Caco-2 (cell line): Measurements from ENCODE around the gene DPH3. TPM values are rescaled to one million over a fixed set of nuclear protein-coding genes. Genes with fewer than 3 reads are reported as not detected.

Experiments
- BruUV-seq: library from RNA; stranded (reverse); fragments of 400-500 nt; replicated peaks from 2 replicates; lab custom pipeline; 2021; lab: Mats Ljungman, UMichigan
- CTCF ChIA-PET: fragments of 300-600 bp; sonication (Branson Sonifier 250); formaldehyde crosslinking; loops from one replicate; lab custom pipeline; 2022; ENCODE audit warnings: antibody characterized with exemption; lab: Charles Lee
- POLR2A ChIA-PET: fragments of 300-600 bp; sonication (Branson Sonifier 250); formaldehyde crosslinking; loops from one replicate; lab custom pipeline; 2022; ENCODE audit warnings: antibody characterized with exemption; lab: Charles Lee
- DNase-seq, 2 experiments: peaks; one replicate each; pipeline versions ENCODE4 v3.0.0 to v3.0.0-alpha.2; 2020 to 2022
- H3K27me3 ChIP-seq: replicated peaks from 2 replicates; pipeline ENCODE4 v1.6.0; 2011; ENCODE audit warnings: low read length; ENCODE audit not compliant: control insufficient read depth, insufficient read depth
- H3K36me3 ChIP-seq: 2 replicates; pipeline ENCODE4 v1.5.1; 2011; ENCODE audit warnings: low read length; ENCODE audit not compliant: control insufficient read depth, insufficient read depth
- H3K4me1 ChIP-seq: fragments of 250-450 bp; sonication (Bioruptor Pico); 2 replicates; pipeline ENCODE4 v1.5.1; 2020; ENCODE audit warnings: mild to moderate bottlenecking
- H3K4me3 ChIP-seq: 2 replicates; pipeline ENCODE4 v1.5.1; 2011; ENCODE audit warnings: low read depth, mild to moderate bottlenecking, control low read depth, low read length
- H3K9me3 ChIP-seq: fragments of 250-450 bp; sonication (Bioruptor Pico); 2 replicates; pipeline ENCODE4 v1.5.1; 2020; ENCODE audit warnings: mild to moderate bottlenecking, moderate library complexity
- H3K27ac Mint-ChIP-seq: one replicate; pipeline ENCODE4 v1.8.0; 2022; ENCODE audit warnings: mixed read lengths; ENCODE audit not compliant: unreplicated experiment
- H3K27me3 Mint-ChIP-seq: one replicate; pipeline ENCODE4 v1.8.0; 2022; ENCODE audit warnings: mixed read lengths; ENCODE audit not compliant: insufficient read depth, unreplicated experiment
- H3K36me3 Mint-ChIP-seq: one replicate; pipeline ENCODE4 v1.8.0; 2022; ENCODE audit warnings: mild to moderate bottlenecking, mixed read lengths; ENCODE audit not compliant: insufficient read depth, unreplicated experiment
- H3K4me1 Mint-ChIP-seq: one replicate; pipeline ENCODE4 v1.8.0; 2022; ENCODE audit warnings: low read depth, mixed read lengths; ENCODE audit not compliant: unreplicated experiment
- H3K4me3 Mint-ChIP-seq: one replicate; pipeline ENCODE4 v1.8.0; 2022; ENCODE audit warnings: mild to moderate bottlenecking, moderate library complexity, mixed read lengths; ENCODE audit not compliant: unreplicated experiment
- H3K9me3 Mint-ChIP-seq: one replicate; pipeline ENCODE4 v1.8.0; 2022; ENCODE audit warnings: mixed read lengths; ENCODE audit not compliant: unreplicated experiment
- CTCF ChIP-seq, 2 experiments: fragments of 200-600 bp in 1 of 2; IDR thresholded peaks; 1 replicate in 1 of 2; 2 replicates in 1 of 2; pipeline versions ENCODE4 v1.5.1 to v1.8.0; 2011 to 2022; ENCODE audit warnings: antibody characterized with exemption in 1 of 2, control low read depth in 1 of 2, inconsistent platforms in 1 of 2, low read depth in 1 of 2, low read length in 1 of 2, mild to moderate bottlenecking in 1 of 2, moderate library complexity in 1 of 2; ENCODE audit not compliant: insufficient read depth in 1 of 2, severe bottlenecking in 1 of 2, unreplicated experiment in 1 of 2
- intact Hi-C: fragments of 100-400 bp; cut with micrococcal nuclease; formaldehyde crosslinking; loops from one replicate; pipeline ENCODE4 v1.10.0; 2022; ENCODE audit not compliant: unreplicated experiment
- total RNA-seq: library from RNA; stranded (reverse); gene quantifications from 2 replicates; pipeline ENCODE4 v1.2.3, GENCODE V29; 2022

DPH3 gene
- total RNA-seq, 1 experiment from 2014 or later, result 30.0 TPM

GRCh38 chr3:16280671-16281070, 15.9 kb upstream of the DPH3 start:
- Histone ChIP-seq H3K9me3 (no peaks in the 10 kb centered on the region), H3K27me3 (no peaks in the 10 kb centered on the region), H3K4me1 (no peaks in the 10 kb centered on the region), H3K36me3 (no peaks in the 10 kb centered on the region), H3K4me3 (no peak overlapping the region)
- intact Hi-C loops, result no loop called here
- no peak for TF ChIP-seq CTCF (IDR thresholded peaks at IDR 0.05; ENCODE audit: insufficient read depth in 1 of 2, low read depth in 1 of 2, low read length in 1 of 2, severe bottlenecking in 1 of 2, unreplicated experiment in 1 of 2)
- no peaks in the 10 kb centered on the region for H3K27me3 Mint-ChIP-seq
- H3K4me3 Mint-ChIP-seq, result no peak overlapping the region
- no peak overlapping the region for H3K27ac Mint-ChIP-seq
- POLR2A ChIA-PET, result no interaction called here
- no peaks in the 10 kb centered on the region for H3K4me1 Mint-ChIP-seq
- peaks cover 24% of the 10 kb centered on the region for H3K36me3 Mint-ChIP-seq
- CTCF ChIA-PET, result no interaction called here
- no TSS peak for BruUV-seq
- no peak for DNase-seq
- H3K9me3 Mint-ChIP-seq, result no peaks in the 10 kb centered on the region

GRCh38 chr3:16279010-16279801, 14.5 kb upstream of the DPH3 start:
- BruUV-seq, result no TSS peak
- Histone ChIP-seq H3K9me3 (no peaks in the 10 kb centered on the region), H3K36me3 (no peaks in the 10 kb centered on the region), H3K4me3 (no peak overlapping the region), H3K4me1 (no peaks in the 10 kb centered on the region), H3K27me3 (no peaks in the 10 kb centered on the region)
- Mint-ChIP-seq H3K27ac (no peak overlapping the region), H3K36me3 (peaks cover 15% of the 10 kb centered on the region), H3K9me3 (no peaks in the 10 kb centered on the region), H3K27me3 (no peaks in the 10 kb centered on the region), H3K4me3 (no peak overlapping the region), H3K4me1 (no peaks in the 10 kb centered on the region)
- intact Hi-C loops, result no loop called here
- POLR2A ChIA-PET, result no interaction called here
- CTCF ChIA-PET, result no interaction called here
- no peak for TF ChIP-seq CTCF (IDR thresholded peaks at IDR 0.05; ENCODE audit: insufficient read depth in 1 of 2, low read depth in 1 of 2, low read length in 1 of 2, severe bottlenecking in 1 of 2, unreplicated experiment in 1 of 2)
- no peak for DNase-seq

GRCh38 chr3:16277471-16277870, 12.7 kb upstream of the DPH3 start:
- Histone ChIP-seq H3K36me3 (no peaks in the 10 kb centered on the region), H3K4me1 (no peaks in the 10 kb centered on the region), H3K4me3 (no peak overlapping the region), H3K27me3 (no peaks in the 10 kb centered on the region), H3K9me3 (no peaks in the 10 kb centered on the region)
- peaks cover 12% of the 10 kb centered on the region for H3K36me3 Mint-ChIP-seq
- CTCF ChIA-PET, result no interaction called here
- no peak for TF ChIP-seq CTCF (IDR thresholded peaks at IDR 0.05; ENCODE audit: insufficient read depth in 1 of 2, low read depth in 1 of 2, low read length in 1 of 2, severe bottlenecking in 1 of 2, unreplicated experiment in 1 of 2)
- H3K4me3 Mint-ChIP-seq, result no peak overlapping the region
- intact Hi-C loops, result no loop called here
- POLR2A ChIA-PET, result no interaction called here
- no peaks in the 10 kb centered on the region for H3K4me1 Mint-ChIP-seq
- no peak overlapping the region for H3K27ac Mint-ChIP-seq
- DNase-seq, result no peak
- H3K27me3 Mint-ChIP-seq, result no peaks in the 10 kb centered on the region
- no TSS peak for BruUV-seq
- H3K9me3 Mint-ChIP-seq, result no peaks in the 10 kb centered on the region
